ENCODE measurements around the gene ENPP1. TPM values are rescaled to one million over a fixed set of nuclear protein-coding genes. Genes with fewer than 3 reads are reported as not detected.

ENPP1 gene
- total RNA-seq (13.1 and 85.4 TPM in 2 replicates), polyA plus RNA-seq (48.6 and 51.7 TPM in 2 replicates), polyA minus RNA-seq (ENCODE audit: low replicate concordance) (13.0 and 15.2 TPM in 2 replicates)
- 22.8 and 24.8 TPM in 2 replicates for polyA plus RNA-seq (2012)

GRCh38 chr6:131807644-131808459 is at the start of gene ENPP1:
Gene ENPP1 (plus strand): TSS chr6:131808020. CDS start chr6:131808036, 16 bp downstream.
- DNase-seq (ENCODE audit: low read depth in 2 of 2) = peak; percentile 69 to 74
- TF ChIP-seq, protein P1, sequence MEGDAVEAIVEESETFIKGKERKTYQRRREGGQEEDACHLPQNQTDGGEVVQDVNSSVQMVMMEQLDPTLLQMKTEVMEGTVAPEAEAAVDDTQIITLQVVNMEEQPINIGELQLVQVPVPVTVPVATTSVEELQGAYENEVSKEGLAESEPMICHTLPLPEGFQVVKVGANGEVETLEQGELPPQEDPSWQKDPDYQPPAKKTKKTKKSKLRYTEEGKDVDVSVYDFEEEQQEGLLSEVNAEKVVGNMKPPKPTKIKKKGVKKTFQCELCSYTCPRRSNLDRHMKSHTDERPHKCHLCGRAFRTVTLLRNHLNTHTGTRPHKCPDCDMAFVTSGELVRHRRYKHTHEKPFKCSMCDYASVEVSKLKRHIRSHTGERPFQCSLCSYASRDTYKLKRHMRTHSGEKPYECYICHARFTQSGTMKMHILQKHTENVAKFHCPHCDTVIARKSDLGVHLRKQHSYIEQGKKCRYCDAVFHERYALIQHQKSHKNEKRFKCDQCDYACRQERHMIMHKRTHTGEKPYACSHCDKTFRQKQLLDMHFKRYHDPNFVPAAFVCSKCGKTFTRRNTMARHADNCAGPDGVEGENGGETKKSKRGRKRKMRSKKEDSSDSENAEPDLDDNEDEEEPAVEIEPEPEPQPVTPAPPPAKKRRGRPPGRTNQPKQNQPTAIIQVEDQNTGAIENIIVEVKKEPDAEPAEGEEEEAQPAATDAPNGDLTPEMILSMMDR (conservative IDR thresholded peaks at IDR 0.05 in 1 of 2, IDR thresholded peaks at IDR 0.05 in 1 of 2; ENCODE audit: low read depth in 1 of 2, low read length in 2 of 2) = no peak
- no peak for TF ChIP-seq EZH2 (IDR thresholded peaks at IDR 0.05; ENCODE audit: low read length, missing control alignments)

DNA sequence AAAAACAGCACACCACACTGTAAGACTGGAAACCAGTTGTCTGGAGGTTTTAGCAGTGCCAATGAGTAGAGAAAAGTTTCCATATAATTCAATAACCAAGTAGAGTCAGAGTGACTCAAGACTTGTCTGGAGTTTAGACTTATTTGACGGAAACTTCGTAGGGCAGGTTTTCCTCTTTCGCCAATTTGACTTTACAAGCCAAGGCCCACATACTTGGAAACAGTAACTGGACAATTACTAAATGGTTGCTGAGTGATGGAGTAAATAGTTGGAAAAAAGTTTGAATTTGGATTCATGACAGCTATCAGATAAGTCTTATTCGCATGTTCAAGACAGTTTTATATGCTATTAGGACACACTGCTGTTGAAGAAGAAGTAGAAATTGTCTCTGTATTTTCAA is 48.9 kb upstream of the ENPP1 start:
- TF ChIP-seq, protein P1 (conservative IDR thresholded peaks at IDR 0.05 in 1 of 2, IDR thresholded peaks at IDR 0.05 in 1 of 2; ENCODE audit: low read depth in 1 of 2, low read length in 2 of 2) = no peak
- TF ChIP-seq EZH2 (IDR thresholded peaks at IDR 0.05; ENCODE audit: low read length, missing control alignments) = no peak

More at GRCh38 chr6:131807644-131808459, at the start of gene ENPP1:
- Histone ChIP-seq H3K27ac (ENCODE audit: insufficient read depth, low read length) (no peak within 1 kb of the TSS), H3K9me3 (ENCODE audit: control insufficient read depth, insufficient read depth, low read depth, low read length) (no peaks in the 10 kb centered on the region), H3K4me2 (ENCODE audit: extremely low read depth, insufficient read depth, low read length) (peak within 1 kb of the TSS; percentile 88), H3K9ac (ENCODE audit: insufficient read depth, low read length) (peak within 1 kb of the TSS; percentile 62), H2AFZ (ENCODE audit: low read length) (peak within 1 kb of the TSS; percentile 84), H3K36me3 (ENCODE audit: control insufficient read depth, insufficient read depth, low read length) (no peaks in the 10 kb centered on the region), H3K4me3 (replicated peaks in 1 of 4; ENCODE audit: control extremely low read depth in 1 of 4, insufficient read depth in 1 of 4, low read depth in 3 of 4, low read length in 4 of 4) (peak within 1 kb of the TSS; percentile 62 to 79 (median 63)), H3K27me3 (ENCODE audit: control insufficient read depth, insufficient read depth, low read length) (no peaks in the 10 kb centered on the region), H4K20me1 (ENCODE audit: control insufficient read depth, extremely low read depth, insufficient read depth, low read length) (no peaks in the 10 kb centered on the region), H3K4me1 (ENCODE audit: control insufficient read depth, extremely low read depth, insufficient read depth, low read length) (no peaks in the 10 kb centered on the region), H3K79me2 (ENCODE audit: control insufficient read depth, insufficient read depth, low read length) (peaks cover 5% of the 10 kb centered on the region)

GRCh38 chr6:131761060-131761761 is 46.6 kb upstream of the ENPP1 start:
- Histone ChIP-seq H3K27me3 (ENCODE audit: control insufficient read depth, insufficient read depth, low read length) (no peaks in the 10 kb centered on the region), H4K20me1 (ENCODE audit: control insufficient read depth, extremely low read depth, insufficient read depth, low read length) (no peaks in the 10 kb centered on the region), H3K27ac (ENCODE audit: insufficient read depth, low read length) (no peak overlapping the region), H3K4me1 (ENCODE audit: control insufficient read depth, extremely low read depth, insufficient read depth, low read length) (peaks cover 20% of the 10 kb centered on the region), H3K9me3 (ENCODE audit: control insufficient read depth, insufficient read depth, low read depth, low read length) (no peaks in the 10 kb centered on the region), H3K9ac (ENCODE audit: insufficient read depth, low read length) (no peak overlapping the region), H3K4me2 (ENCODE audit: extremely low read depth, insufficient read depth, low read length) (no peak overlapping the region), H3K4me3 (replicated peaks in 1 of 4; ENCODE audit: control extremely low read depth in 1 of 4, insufficient read depth in 1 of 4, low read depth in 3 of 4, low read length in 4 of 4) (no peak overlapping the region), H3K79me2 (ENCODE audit: control insufficient read depth, insufficient read depth, low read length) (no peaks in the 10 kb centered on the region), H2AFZ (ENCODE audit: low read length) (no peak overlapping the region), H3K36me3 (ENCODE audit: control insufficient read depth, insufficient read depth, low read length) (no peaks in the 10 kb centered on the region)
- DNase-seq (ENCODE audit: low read depth in 2 of 2) = peak; percentile 34 to 93
- TF ChIP-seq EZH2 (IDR thresholded peaks at IDR 0.05; ENCODE audit: low read length, missing control alignments) = no peak

More for the DNA sequence above, 48.9 kb upstream of the ENPP1 start:
- H3K4me3 ChIP-seq (replicated peaks in 1 of 4; ENCODE audit: control extremely low read depth in 1 of 4, insufficient read depth in 1 of 4, low read depth in 3 of 4, low read length in 4 of 4) = no peak overlapping the region
- no peaks in the 10 kb centered on the region for H3K9me3 ChIP-seq (ENCODE audit: control insufficient read depth, insufficient read depth, low read depth, low read length)
- peaks cover 23% of the 10 kb centered on the region for H3K4me1 ChIP-seq (ENCODE audit: control insufficient read depth, extremely low read depth, insufficient read depth, low read length)
- H3K4me2 ChIP-seq (ENCODE audit: extremely low read depth, insufficient read depth, low read length) = no peak overlapping the region
- no peaks in the 10 kb centered on the region for H3K36me3 ChIP-seq (ENCODE audit: control insufficient read depth, insufficient read depth, low read length)
- DNase-seq (ENCODE audit: low read depth in 2 of 2) = peak in 1 of 2 donors; percentile 53
- no peak overlapping the region for H2AFZ ChIP-seq (ENCODE audit: low read length)
- H3K79me2 ChIP-seq (ENCODE audit: control insufficient read depth, insufficient read depth, low read length) = no peaks in the 10 kb centered on the region
- H4K20me1 ChIP-seq (ENCODE audit: control insufficient read depth, extremely low read depth, insufficient read depth, low read length) = no peaks in the 10 kb centered on the region
- no peak overlapping the region for H3K9ac ChIP-seq (ENCODE audit: insufficient read depth, low read length)
- no peaks in the 10 kb centered on the region for H3K27me3 ChIP-seq (ENCODE audit: control insufficient read depth, insufficient read depth, low read length)
- H3K27ac ChIP-seq (ENCODE audit: insufficient read depth, low read length) = no peak overlapping the region
